NCI-H82 treated with DMSO at 0.1 percent for 48 hours (cell line): ENCODE results near the gene ALOX15.
A peak's percentile ranks its signal among the peaks of the same experiment; 100 is the strongest.
"Not testable (repeated sequence)": the region's sequence is repeated elsewhere in the genome, so short reads cannot be mapped to it uniquely, and the experiment has no call there.

Experiments
- DNase-seq: peaks from one replicate; lab custom pipeline; 2025; ENCODE audit not compliant: unreplicated experiment; lab: John Stamatoyannopoulos, UW

The ALOX15 gene

DNA sequence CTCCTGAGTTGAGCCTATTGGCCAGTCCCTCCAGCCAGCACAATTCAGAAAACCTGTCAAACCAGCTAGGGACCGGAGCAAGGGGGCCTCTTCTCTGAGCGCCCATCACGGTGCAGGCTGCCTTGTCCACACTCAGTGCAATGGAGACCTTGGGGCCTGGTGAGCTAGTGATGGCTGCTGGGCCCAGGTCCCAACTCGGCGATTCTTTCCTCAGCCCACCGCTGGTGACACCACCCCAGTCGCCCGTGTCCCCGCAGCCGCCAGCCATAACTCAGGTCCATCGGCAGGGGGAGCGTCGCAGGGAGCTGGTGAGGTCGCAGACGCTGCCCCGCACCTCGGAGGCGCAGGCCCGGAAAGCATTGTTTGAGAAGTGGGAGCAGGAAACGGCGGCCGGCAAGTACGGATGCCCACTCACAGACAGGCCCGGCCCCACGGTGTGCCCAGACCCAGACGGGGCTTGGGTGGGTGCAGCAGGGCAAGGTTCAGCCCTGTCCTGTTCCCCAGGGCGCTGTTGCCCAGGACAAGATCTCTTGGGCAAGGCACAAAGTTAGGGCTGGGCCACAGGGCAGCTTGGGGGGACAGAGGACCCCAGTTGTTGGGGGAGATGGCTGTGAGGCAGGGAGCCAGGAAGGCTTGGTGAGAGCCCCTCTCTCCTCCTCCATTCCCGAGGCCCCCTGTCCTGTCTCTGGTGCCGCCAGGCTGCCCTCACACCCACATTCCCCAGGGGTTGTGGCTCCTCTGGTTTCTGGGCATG is 46.4 kb downstream of the ALOX15 start:
- peak; percentile 8 for DNase-seq

DNA sequence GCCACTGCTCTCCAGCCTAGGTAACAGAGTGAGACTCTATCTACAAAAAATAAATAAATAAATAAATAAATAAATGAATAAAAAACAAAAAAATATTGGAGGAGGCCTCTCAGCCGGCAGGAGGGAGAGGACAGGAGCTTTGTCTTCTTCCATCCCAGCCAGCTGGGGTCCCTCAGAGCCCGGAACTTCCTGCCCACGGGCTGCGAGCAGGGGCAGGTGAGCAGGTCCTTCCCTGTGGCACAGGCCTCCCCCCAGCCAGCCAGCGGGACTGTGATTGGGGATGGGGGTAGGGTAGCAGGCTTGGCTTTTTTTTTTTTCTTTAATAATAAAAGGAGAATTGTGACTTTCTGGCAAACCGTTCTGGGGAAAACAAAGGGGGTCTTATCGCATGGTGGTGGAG is 47.1 kb downstream of the ALOX15 start:
- no peak for DNase-seq

DNA sequence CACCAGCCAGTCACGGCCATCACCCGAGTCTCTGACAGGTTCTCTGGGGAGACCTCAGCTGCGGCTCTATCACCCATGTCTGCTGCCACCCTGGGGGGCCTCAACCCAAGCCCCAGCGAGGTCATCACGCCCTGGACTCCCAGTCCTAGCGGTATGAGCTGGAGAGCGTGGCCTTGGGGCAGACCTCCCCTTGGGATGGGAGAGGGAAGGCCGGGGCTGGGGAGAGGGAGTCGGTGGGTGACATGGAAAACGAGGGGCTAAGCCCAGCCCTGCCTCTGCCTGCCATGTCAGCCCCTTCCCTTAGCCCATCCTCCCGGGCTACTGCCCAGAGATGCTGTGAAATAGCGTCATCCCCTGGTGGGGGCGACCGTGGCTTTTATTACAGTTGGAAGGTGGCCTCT is 48.5 kb downstream of the ALOX15 start:
- DNase-seq: no peak

DNA sequence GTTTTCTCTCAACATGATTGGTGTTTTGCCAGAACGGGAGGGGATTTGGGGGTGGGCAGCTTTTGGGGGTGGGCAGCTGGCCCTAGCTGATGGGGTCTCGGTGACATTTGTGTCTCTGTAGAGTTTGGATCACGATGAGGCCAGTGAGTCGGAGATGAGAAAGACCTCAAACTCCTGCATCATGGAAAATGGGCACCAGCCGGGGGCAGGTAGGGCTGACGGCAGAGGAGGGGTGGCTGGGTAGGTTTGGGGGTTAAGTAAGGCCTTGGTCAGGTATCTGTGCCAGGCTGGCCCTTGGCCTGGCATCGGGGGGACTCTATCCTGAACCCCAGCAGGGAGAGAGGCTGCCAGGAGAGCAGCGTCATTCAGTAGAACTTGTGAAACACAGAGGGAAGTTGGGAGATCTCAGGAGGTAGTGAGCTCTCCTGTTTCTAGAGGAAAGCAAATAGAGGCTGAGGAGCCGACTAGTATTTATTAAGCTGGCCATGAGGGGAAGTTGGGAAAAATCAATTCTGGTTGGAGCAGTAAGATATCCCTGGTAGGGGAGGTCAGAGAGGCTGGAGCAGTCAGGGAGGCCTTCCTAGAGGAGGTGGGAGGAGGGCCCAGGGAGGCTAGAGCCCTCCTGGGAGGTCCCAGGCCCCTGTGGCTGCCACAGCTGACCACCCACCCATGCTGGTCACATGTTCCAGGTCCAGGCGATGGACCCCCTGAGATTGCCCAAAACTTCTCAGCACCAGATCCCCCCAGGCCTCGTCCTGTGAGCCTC is 49.1 kb downstream of the ALOX15 start:
- DNase-seq: no peak

DNA sequence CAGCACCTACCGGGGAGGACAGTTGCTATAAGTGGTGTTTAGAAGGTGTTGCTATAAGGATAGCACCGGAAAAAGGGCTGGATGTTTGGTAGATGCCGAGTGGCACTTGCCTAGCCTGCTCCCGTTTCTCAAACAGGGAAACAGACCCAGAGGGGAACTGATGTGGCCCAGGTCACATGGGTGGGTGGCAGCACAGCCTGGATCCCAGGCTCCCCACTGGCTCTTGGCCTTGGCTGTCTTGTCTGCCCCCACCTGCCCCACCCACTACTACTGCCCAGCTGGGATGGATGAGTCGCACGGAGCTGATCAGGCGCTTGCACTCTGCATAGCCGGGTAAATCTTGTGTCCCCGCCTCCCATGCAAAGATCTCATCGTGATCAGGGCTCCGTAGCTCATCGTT is 49.9 kb downstream of the ALOX15 start:
- no peak for DNase-seq

DNA sequence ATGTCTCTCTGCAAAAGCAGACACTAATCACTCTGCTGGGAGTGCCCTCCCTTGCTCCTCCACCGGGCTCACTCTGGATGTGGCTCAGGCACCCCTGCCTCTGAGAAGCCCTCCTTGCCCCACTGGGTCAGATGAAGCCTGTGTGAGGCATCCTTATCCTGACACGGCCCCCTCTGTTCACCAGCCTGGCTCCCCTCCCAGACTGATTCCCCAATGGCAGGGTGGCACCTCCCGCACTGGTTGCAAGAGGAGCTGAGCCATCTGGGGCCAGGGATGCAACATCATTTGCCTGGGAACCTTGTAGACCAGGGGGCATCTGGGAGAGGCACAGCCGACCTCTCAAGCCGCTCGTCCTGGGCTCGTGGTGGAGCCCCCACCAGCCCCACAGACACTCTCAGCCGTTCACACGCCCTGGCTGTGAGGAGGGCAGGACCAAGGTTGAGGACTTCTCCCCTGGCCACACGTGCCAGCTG is 50.5 kb downstream of the ALOX15 start:
- DNase-seq: no peak

DNA sequence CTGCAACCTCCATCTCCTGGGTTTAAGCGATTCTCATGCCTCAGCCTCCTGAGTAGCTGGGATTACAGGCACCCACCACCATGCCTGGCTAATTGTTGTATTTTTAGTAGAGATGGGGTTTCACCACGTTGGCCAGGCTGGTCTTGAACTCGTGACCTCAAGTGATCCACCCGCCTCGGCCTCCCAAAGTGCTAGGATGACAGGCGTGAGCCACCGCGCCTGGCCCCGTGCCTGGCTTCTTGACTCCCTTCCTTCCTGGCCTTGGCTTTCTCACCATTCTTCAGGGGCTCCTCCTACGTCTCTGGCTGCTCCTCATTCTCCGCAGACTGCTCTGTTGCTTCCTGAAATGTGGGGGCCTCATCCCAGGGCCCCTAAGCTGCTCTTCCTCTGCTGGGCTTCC is 51.4 kb downstream of the ALOX15 start:
- DNase-seq: not testable (repeated sequence)

DNA sequence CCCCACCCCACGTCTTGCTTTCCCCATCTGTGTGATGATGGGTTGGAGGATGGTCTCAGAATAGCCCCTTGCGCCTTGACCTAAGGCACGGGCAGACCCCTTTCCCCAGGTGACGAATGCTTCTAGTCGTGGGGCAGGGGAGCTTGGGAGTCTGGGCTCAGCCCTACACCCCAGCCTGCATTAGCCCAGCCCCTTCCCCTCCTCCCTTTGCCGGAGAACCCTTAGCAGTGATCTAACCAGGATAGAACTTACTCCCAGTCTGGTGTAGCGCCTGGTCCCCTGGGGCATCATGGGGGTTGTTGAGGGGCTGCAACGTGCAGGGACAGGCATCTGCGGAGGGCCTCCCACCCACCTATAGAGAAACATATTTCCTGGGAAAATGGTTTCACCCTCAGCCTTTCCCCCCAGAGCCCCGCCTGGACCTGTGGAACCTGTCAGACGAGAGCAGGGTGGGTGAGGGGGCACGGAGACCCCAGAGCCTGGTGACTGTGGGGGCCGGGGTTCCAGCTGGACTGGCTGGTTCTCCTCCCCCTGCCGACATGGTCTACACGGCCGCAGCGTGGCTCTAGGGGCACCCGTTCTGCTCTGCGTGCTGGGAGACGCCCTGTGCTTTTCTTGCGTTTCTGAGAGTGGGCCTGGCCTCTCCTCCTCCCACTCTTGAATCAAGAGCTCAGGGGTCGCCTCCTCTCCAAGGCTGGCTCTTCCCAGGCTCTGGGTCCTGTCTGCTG is 52.4 kb downstream of the ALOX15 start:
- no peak for DNase-seq

DNA sequence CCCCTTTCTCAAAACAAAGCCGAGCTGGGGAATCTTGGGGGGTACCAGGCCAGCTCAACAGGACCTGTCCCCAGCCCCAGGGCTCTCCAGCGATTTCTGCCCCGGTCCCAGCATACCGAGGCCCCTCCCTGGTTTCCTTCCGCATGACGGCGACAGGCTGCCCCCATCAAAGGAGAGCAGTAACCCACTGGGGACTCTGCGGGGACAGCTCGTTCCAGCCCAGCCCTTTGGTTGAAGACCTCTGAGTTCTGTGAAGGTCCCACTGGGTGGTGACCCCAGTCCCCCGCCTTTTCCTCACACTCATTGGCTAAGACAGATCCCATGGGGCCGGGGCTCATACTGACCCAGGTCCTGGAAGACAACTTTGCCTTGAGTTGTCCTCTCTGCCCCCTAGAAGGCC is 53.1 kb downstream of the ALOX15 start:
- no peak for DNase-seq

DNA sequence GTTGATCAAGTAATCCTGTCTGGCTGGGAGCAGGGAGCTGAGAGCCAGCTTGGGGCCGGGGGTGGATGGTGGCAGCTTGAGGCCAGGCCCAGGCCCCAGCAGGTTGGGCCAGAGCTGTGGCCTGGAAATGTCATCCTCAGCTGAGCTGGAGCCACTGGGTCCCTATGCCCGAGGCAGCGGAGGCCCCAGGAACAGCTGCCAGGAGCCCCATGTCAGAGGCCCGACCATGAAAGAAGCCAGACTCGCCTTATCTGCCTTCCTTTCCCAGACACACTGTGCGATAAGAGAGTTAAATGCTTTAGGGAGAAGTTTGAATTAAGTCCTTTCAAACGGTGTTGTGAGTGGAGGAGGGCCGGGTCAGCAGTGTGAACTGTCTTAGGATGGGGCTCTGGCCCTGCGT is 53.7 kb downstream of the ALOX15 start:
- DNase-seq: no peak

DNA sequence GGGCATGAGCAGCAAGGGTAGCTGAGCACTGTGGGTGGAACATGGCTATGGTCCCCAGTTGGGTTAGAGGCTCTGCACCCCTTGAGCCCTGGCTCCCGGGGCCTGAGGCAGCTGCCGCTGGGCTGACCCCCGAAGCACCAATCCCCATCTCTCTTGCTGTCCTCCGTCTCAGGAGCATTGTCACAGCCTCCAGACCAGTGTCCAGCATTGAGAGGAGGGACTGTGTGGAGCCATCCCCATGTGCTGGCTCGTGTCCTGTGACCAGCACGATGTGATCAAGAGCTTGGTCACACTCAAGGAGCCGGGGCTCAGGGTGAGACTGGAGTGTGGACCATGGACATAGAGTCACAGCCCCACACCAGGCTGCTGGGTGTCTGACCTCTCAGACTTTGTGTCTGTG is 54.3 kb downstream of the ALOX15 start:
- no peak for DNase-seq

DNA sequence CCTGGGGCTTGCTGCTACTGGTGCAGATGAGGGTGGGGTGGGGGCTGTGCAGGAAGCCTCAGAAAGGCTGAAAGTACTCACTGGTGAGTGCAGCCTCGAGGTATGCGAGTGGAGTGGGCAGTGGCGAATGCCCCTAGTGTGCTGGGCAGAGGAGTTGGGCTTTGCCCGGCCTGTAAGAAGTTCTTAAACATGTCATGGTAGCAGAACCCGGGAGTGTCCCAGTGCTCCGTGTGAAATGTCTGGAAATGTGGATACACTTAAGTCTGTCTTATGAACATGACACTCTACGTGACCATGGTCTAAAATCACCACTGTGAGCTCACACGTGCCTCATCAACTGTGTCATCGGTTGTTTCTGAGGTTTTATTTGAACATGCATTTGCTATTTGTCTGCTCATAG is 55.4 kb downstream of the ALOX15 start:
- DNase-seq: no peak

DNA sequence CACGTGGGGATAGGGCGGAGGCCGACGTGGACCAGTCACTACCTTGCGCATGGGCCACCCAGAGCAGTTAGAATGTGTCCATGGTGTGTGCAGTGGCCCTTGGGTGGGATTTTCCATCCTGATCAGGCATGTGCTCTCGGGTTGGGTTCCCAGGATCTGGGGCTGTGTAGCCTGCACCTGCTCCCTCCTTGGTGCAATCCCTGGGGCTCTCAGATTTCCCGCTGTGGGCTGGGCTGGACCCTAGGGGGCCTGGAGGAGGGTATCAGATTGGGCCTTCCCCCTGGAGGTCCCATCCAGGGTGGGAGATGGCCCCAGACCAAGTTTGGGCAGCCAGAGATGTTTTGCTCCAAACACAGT is 55.9 kb downstream of the ALOX15 start:
- no peak for DNase-seq

DNA sequence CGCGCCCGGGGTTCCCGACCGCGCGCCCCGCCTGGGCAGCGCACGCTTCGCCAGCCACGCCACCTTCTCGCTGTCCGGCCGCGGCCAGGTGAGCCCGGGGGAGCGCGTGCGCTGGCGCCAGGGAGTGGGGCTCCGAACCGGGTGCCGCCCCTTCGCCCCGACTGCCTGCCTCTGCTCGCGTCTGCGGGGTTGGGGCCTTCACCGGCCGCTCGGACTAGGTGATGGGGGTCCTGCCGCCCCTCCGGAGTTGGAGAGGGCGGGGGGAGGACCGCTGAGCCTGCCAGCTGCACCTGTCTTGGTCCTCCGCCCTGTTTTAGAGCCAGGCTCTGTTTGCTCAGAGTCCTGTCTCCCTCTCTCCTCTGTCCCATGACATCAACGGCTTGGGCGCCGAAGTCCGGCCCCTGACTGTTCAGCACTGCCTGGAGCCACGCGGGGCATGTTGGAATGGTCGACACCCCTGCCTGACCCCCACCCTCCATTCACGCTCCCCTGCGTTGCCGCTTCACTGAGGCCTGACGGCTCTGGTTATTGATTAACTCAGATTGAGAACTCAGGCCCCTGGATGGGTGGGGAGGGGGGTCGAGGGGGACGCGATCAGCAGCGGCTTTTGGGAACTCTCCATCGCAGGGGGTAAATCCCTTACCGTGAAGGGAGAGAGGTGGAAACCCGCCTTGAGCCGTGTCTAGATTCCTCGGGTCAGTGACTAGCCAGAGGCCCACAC is 56.4 kb downstream of the ALOX15 start:
- DNase-seq: no peak

DNA sequence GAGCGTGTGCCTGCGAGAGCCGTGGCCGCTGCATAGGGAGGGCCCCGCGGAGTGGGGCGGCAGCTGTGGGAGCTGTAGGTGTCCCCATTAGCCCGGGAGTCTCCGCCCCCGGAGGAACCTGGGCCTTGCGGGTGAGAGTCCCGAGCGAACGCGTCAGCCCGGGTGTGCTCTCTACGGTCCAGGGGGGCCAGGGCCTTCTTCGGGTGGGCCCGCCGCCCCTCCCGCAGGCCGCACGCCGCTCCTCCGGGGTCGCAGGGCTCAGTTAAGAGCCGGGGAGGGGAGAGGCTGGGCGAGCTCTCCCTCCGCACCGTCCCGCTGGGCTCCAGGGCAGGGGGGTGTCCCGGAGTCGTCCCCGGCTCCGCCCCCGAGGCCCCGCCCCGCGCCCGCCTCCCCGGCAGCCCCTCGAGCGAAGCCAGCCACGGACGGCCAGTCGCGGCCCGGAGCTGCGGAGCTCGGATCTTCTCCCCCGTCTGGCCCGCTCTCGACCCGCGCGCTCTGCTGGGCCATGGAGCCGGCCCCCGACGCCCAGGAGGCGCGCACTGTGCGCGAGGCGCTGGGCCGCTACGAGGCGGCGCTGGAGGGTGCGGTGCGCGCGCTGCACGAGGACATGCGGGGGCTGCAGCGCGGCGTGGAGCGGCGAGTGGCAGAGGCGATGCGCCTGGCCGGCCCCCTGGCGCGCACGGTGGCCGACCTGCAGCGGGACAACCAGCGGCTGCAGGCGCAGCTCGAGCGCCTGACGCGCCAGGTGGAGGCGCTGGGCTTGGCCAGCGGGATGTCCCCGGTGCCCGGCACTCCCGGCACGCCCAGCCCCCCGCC is 57.2 kb downstream of the ALOX15 start, which contains the start of gene SMTNL2:
Gene SMTNL2 (plus strand): TSS at position 429 of the 816 bp plus-strand sequence. CDS start 77 bp downstream, at position 506.
- no peak for DNase-seq

DNA sequence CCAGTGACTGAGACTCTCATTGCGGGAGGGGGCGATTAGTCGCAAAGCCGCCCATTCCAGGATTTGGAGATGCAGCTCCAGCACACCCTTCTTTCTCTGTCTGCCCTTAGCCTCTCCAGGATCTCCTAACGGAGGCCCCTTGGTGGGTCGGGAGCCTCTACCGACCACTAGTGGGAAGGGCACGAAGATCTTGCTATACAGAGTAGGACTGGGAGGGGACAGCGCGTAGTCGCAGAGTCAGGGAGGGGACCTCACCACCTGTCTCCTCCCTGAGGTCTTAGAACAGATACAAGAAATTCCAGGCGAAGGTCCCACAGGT is 57.7 kb downstream of the ALOX15 start:
- peak; percentile 33 for DNase-seq

DNA sequence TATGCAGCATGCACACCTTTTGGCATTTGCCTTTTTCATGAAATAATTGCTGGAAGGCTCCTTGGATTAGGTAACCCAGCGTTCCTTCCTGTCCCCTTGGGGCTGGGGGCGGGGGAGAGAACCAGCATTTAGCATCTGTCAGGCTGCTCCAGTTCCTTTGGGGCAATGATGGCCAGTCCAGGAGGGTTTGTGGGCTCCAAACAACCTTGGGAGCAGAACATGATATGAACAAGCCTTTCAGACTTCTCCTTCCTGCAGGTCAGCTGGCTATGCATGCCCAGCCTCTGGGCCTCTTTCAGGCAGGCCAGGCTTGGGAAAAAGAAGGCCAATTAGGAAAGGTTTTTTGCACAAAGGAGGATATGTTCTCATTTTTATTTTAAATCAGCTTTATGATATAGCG is 58.3 kb downstream of the ALOX15 start:
- no peak for DNase-seq

DNA sequence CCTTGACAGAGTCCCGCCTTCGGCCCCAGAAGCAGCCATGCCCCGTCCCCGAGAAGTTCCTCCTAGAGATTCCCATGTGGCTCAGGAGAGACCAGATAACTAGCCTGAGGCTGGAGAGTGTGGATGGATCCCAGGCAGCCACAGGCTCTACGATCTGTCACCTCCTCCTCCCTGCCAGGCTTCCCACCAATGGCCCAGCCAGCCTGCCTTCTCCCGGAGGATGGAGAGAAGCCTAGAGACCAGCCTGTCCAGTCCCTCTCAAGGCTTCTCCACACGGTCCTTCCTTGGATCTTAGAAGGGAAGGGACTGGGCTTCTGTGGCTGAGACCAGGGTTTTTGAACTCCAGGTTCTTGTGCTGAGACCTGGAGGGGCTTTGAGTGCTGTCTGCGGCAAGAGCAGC is 58.8 kb downstream of the ALOX15 start:
- DNase-seq: no peak

DNA sequence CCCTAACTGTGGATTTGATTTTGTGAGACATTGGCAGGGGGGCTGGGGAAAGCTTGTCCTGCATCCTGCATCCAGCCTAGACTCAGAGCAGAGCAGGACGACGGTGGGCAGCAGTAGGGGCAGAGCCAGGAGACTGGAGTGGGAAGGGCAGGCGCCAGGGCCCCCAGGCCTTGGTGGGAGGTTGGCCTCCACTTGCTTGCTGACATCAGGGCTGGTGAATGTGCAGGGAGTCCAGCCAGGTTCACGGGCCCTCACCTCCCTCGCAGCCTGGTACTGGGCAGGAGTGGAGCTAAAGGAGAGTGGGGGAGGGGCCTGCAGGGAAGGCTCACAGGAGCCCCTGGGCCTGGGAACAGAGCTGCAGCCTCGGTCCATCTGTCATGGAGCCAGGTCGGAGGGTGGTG is 59.4 kb downstream of the ALOX15 start:
- no peak for DNase-seq
